ENCODE data around the gene C16orf78.

DNA sequence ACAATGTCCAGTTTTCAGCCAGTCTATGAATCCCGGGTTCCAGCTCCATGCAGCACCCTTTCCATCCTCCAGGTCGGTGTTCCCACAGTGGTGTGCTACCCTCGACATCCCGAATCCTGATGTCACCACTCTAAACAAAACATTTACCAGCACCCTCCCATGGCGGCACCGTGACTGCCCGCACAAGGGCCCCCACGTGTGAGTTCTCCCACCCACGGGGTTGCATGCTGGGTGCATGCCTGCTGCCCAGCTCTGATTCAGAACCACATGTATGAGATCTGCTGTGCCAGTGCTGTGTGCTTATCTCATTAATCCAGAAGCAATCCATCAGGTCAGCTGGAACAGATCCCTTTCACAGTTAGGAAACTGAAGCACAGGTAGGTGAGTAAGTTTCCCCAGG is 57.4 kb downstream of the C16orf78 start:
- TF ChIP-seq POLR2AphosphoS5 (IDR thresholded peaks at IDR 0.05): no peak
- TF ChIP-seq, protein P1, sequence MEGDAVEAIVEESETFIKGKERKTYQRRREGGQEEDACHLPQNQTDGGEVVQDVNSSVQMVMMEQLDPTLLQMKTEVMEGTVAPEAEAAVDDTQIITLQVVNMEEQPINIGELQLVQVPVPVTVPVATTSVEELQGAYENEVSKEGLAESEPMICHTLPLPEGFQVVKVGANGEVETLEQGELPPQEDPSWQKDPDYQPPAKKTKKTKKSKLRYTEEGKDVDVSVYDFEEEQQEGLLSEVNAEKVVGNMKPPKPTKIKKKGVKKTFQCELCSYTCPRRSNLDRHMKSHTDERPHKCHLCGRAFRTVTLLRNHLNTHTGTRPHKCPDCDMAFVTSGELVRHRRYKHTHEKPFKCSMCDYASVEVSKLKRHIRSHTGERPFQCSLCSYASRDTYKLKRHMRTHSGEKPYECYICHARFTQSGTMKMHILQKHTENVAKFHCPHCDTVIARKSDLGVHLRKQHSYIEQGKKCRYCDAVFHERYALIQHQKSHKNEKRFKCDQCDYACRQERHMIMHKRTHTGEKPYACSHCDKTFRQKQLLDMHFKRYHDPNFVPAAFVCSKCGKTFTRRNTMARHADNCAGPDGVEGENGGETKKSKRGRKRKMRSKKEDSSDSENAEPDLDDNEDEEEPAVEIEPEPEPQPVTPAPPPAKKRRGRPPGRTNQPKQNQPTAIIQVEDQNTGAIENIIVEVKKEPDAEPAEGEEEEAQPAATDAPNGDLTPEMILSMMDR (IDR thresholded peaks at IDR 0.05 in 8 of 11, conservative IDR thresholded peaks at IDR 0.05 in 3 of 11): no peak

Data from spleen (tissue), 7 donors.